ENCODE data around the gene OVAAL.
"Not testable (repeated sequence)": the region's sequence is repeated elsewhere in the genome, so short reads cannot be mapped to it uniquely, and the experiment has no call there.

OVAAL gene

DNA sequence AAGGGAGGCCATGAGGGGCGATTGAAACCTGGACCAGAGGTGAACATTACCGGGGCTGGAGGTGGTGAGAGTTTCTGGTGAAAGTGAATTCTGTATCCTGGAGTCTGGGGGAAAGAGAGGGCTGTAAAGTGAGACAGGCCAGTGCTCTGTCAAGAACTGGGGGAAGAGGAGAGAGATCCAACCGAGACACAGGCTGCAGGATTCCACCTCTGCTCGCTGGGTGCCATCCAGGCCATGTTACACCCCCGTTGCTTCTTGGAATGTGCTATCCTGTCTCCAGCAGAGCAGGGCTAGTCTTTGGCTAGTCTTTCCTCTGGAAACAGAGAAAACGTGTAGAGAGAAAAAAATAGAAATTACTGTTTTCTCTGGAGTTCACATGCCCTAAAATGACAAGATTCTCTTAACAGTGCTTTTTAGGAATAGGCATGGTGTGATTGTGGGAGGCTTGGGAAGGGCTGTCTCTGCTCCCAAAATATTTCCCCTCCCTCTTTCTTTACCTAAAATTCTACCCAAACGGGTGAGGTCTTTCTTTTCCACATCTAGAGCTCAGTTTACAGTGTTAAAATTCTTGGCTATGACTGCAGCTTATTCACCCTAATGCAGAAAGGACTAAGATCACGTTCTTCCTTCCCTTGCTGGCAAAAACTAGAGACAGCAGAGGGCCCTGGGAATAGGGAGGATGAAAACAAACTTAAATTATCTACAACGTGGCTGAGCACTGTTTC, 16.5 kb upstream of the OVAAL start:
- no peak for DNase-seq

DNA sequence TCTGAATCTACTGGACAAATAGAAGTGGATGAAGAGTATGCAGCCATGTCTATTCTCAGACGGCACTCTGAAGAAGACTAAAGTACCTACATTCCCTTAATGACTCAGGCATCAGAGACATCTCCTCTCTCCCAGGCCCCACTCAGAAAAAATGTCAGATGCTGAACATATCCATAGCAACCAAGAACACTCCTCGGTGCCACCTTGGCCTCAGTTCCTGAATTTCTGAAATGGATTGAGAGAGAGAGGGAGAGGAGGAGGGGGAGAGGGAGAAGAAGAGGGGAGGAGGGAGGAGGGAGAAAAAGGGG, 16.0 kb upstream of the OVAAL start:
- DNase-seq, result no peak

DNA sequence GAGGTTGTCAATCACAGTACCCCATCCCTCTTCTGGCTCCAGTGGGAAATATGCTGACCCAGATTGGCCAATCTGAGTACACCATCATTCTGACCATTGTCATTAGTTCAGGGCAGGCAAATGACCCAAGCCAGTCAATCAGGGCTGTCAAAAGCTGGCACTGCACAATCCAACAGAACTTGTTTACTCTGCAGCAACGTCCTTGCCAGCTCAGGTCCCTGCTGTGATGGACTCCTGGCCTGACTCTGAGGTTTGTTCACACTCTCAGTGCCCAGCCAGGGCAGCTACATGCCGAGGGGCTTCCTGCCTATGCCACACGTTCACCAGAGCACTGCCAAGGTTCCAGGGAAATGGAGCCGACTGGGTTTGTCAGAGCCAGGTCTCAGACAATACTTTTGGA, 14.7 kb upstream of the OVAAL start:
- DNase-seq, result no peak

DNA sequence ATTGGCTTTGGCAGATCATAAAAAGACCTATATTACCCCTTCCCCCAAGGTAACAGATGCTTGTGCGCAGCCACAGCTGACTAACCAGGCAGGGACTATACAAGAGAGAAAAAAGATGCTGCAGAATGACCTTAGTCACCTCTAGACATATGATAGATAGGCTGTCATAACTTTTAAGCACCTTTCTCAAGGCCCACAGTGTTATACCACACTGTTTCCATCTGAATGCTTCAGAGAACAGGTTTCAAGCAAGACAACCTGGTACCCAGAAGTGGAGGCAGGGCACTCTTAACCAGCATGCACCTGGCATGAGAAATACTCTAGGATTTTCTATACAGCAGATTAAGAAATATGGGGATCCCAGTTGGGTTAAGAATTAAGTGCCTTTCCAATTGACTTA, 12.8 kb upstream of the OVAAL start:
- no peak for DNase-seq

DNA sequence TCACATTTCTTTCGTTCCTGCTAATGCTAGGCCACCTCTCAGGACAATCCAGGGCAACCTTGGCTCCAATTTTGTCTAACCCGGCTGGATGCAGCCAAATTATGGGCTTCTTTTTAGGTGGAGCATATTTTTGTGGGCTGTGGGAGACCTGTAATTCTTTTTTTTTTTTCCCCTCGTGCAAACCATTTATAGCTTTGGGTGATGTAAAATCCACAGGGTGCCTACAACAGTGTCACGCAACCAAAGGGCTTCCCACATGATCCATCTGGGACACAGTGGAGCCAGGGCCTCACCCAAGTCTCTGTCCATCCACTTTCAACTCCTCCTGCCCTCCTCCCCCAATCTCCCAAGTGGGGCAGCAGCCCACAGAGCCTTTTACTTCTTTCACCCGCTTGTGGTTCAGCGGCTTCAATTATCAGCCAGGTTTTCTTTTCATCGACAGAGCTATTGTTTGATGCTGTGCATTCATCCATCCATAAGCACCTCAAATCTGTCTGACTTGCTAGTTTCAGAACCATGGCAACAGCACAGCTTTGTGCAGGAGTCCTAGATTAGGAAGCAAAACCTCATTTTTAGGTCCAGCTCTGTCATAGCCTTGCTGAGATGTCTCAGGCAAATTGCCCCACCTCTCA, 10.0 kb upstream of the OVAAL start:
- DNase-seq, result peak; percentile 64

DNA sequence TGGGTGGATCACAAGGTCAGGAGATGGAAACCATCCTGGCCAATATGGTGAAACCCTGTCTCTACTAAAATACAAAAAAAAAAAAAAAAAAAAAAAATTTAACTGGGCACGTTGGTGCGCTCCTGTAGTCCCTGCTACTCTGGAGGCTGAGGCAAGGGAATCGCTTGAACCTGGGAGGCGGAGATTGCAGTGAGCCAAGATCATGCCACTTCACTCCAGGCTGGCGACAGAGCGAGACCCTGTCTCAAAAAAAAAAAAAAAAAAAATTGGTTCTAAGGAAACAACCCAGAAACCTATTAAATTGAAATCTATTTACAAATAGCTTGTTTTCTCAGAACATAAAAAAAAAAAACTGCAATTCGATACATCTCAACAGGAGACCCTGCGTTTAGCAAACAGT, 9.0 kb upstream of the OVAAL start:
- DNase-seq, result peak; percentile 43

DNA sequence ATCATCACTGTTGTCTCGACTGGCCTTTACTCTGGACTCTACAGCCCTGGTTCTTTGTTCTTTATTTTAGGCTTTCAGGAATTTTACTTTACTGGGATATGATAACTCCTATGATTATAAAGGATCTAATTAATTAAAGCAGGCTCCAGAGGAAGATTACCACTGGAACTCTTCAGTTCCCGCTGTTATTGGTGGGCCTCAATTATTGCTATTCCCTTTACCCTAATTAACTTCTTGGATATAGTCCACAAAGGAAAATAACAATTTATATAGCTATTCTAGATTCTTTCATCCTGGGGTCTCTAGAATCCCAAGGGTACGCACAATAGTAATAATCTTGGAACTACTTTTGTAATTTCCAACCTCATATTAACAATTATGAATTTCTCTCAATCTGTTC, 8.5 kb upstream of the OVAAL start:
- DNase-seq, result peak; percentile 37

DNA sequence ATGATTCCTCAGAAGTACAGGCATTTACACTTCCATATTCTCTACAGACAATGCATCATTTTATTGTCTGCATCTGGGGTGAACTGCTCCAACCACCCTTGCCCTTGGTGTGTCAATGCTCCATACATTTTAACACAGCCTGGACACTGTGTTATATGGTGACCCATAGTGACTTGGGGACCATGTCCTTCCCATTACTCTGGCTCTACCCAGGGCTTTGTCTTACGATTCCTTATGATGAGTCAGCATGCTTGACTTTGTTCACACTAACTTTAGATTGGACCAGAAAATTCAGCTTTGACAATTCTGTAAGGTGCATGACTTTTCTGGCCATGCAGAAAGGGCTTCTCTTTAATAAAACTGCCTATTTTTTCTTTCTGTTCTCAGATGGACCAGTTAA, 6.8 kb upstream of the OVAAL start:
- DNase-seq, result no peak

DNA sequence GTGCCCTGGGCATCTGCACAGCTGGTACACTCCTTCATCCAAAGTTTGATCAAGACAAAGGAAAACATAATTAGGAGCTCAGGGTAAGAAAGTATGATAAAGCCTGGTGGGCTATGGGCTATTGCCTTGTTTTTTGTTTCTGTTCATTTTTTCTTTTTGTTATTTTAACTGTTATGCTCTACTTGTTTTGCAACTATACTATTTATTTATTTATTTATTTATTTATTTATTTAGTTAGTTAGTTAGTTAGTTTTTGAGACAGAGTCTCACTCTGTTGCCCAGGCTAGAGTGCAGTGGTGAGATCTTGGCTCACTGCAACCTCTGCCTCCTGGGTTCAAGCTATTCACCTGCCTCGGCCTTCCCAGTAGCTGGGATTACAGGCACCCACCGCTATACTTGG, 5.7 kb upstream of the OVAAL start:
- DNase-seq, result not testable (repeated sequence)

DNA sequence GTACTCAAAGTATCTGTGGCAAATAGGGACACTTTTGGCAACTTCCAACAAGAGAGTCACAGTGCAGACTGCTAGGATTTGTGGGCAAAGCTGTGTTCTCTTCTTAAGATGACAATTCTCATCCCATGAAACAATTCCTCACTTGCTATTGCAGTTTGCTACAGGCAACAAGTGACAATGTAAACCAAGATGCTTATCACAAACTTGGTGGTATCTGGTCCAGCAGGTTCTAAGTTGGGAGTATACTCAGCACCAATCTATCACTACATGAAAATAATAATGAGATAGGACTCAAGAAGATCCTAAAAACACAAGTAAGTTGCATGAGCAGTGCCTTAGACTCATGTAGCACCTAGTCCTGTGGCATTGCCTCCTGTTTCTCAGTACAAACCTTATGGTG, 3.4 kb upstream of the OVAAL start:
- DNase-seq, result no peak

DNA sequence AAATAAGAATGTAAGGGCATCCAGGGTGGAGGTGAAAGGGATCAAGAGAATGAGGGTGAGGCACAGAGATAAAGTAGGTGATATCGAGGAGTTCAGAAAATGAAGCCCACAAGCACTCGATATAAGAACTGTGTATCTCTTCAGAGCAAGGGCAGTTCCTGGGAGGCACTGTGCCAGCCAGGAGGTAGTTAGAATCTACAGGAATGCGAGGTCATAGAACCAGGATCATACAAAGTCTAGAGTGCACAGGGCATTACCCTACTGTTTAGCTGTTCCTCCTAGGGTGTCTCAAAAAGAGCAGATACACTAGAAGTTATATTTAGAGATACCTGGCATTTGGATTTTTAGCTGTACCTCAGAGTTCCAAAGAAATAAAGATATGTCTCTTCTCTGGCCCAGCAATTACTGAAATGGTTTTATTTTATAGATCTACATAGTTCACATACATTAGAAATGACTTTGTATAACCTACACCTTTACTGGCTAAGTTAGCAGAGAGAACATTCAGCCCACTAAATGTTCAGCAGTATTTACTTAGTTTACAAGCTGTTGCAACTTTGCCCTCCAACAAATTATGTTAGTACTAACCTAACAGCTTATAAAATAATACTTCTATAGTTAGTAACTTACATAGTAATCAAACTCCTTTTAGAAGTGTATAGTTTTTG, 1.6 kb downstream of the OVAAL start:
- no peak for DNase-seq

DNA sequence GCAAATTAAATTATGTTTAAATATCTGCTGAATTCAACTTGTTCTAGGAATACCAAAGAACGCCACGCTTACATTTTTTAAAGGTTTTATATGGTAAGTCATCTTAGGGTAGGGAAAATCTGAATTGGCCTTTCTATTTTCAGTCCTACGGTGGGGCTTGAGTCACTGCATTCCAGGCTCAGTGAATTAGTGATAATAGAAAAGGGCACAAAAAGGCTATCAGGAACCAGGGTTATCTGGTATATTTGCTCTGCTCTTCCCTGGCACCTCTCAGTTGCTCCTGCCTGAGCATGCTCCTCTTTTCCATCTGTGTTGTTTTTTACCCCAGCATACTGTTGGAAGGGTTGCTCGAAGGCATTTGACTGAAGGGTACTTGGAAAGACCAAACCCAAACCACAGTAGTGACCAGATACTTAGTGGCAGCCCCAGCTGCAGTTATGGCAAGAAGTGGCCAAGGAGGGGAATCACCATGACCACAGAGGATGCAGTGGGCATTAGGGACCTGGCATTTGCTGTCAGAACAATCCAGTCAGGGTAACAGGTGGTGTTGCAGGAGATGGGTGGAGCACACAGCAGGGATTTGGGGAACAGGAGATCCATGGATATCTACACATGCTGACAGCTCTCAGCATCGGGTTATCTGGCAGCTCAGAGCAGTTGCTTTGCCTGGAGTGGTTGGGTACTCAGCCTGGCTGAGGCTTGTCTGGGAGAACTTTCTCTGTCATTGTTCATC, 2.3 kb downstream of the OVAAL start:
- no peak for DNase-seq

DNA sequence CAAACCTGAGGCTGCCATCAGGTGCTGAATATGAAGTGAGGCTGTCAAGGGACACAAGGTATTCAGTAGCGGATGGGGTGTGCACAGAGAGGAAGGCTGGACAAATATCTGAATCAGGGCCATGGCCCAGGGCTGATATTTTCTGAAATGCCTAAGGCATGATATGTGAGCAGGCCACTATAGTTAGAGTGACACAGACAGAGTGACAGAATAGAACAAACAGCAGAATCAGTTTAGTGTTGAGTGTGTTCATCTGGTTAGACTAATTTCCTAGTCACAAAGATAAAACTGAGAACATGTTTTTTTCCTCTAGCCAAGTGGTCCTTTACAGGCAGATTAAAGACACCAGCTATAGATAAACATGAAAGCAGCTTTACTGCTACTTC, 3.9 kb downstream of the OVAAL start:
- DNase-seq, result no peak

DNA sequence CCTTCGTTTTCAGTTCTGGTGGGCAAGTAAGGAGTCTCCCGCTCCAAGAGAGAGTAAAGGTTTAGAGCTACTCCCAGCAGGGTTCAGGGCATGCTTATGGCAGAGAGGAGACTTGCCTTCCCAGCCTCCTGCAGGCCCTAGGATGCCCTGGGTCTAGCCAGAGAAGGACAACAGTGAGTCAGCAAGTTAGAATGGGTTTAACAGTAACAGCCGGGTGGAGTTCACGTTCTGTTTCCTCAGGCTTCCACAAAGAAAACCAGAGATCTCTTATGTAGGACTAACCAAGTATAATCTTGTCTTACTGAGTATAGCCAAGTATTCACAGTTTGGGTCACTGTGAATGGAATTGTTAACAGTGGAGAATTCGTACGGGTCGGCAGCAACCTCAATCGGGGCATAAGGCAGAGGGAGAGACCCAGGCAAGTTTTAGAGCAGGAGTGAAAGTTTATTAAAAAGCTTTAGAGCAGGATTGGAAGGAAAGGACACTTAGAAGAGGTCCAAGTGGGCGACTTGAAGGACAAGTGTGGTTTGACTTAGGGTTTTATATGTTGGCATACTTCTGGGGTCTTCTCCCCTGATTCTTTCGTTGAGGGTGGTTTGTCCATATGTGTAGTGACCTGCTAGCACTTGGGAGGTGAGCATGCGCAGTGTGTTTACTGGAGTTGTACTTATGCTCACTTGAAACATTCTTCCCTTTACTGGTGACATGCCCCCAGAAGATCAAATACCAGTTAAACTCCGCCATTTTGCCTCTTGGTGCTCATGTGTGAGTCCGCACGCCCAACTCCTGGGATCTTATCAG, 4.5 kb downstream of the OVAAL start:
- DNase-seq, result no peak

DNA sequence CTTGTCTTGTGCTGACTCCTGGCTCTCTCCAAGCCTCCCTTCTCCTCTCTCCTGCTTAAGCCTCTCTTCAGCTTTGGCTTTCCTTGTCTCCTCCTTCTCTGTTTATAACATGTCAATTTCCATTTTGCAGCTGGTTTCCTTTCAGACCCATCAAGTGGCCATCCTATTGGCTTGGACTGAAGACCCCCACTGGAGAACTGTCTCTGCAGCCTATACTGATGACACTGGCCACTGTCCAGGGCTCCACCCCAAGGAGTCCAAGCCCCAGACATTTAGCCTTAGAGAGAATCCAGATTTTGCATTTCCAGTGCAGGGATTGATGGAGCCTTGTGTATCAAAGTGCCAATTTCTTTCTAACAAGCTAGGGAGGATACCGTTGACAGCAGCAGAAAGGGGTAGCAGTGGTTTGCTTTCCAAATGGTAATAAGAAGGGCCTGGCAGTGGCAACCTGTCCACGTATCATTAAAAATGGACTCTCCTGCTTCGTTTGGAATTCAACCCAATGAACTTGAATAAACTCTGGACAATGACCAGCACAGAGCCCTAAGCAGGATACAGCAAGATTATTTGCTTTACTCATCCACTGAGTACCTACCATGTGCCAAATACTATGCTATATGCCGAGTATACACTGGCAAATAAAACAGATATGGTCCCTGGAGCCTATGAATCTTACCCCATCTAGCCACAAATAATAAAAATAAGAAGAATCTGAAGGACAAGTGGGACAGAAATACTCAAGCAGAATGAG, 6.5 kb downstream of the OVAAL start:
- no peak for DNase-seq

DNA sequence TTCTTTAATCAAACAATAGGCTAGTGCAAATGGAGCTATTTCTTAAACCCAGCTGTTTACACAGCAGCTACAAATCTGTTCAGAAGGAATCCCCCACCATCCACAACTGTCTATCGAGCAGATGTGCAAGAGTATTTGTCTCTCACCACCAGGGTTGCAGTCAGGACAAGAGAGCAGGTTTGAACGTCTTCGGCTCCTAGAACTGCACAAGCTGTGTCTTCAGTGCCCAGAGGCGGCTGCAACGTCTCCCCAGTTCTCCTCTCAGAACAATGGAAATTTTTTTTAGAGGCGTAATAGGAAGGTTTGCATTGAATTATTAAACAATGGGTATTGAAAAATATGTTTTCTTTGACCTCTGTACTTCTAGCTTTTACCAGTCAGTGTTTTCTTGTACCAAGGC, 7.3 kb downstream of the OVAAL start:
- no peak for DNase-seq

DNA sequence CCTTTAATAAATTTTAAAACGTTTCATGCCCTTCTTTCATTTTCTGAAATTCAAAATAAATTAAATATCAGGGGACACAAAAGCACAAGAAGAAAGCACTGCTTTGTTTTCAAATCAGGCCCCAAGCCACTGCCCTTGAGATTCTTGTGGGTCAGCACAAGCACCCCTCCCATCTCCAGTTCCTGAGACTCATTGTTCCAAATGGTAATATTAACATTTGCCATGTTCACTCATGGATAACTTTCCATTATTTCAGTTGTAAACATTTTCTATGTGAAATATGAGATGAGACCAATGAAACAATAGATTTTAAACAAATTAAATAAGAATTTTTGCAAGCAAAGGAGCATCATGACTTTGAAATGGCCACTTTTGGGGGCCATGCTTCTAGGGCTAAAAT, 7.7 kb downstream of the OVAAL start:
- no peak for DNase-seq

DNA sequence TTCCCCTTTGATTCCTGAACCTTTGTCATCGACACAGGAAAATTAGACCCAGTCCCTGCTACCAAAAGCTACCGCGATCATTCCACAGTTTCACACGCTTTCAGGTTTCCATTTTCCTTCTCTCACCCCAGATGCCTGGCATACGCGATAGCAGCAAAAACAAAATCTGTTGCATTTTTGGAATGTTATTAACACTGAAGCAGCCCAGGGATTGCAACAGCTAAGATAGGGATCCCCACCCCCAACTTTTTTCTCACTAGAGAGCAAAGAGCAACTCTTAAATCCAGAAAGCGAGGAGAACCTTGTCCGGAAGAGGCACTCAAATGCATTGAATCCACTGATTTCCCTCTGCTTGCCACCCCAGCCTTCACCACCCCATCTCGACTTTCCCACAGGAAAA, 8.9 kb downstream of the OVAAL start:
- DNase-seq, result no peak

DNA sequence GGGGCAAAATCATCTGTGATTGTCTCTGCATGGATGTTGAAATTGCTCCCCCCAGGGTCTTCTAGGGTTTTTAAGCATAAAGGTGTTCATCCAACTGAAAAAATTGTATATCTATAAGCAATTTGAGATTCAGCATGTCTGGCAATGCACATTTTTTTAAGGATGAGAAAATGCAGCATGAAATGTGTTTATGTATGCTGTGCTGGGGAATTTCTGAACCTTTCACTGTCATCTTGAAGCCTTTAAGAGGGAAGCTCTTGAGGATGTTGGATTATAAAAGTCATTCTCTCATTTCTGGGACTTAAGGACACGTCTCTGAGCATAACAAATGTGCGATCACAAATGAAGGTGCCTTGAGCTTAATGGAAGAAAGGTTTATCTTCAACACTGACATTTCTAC, 9.4 kb downstream of the OVAAL start:
- no peak for DNase-seq

DNA sequence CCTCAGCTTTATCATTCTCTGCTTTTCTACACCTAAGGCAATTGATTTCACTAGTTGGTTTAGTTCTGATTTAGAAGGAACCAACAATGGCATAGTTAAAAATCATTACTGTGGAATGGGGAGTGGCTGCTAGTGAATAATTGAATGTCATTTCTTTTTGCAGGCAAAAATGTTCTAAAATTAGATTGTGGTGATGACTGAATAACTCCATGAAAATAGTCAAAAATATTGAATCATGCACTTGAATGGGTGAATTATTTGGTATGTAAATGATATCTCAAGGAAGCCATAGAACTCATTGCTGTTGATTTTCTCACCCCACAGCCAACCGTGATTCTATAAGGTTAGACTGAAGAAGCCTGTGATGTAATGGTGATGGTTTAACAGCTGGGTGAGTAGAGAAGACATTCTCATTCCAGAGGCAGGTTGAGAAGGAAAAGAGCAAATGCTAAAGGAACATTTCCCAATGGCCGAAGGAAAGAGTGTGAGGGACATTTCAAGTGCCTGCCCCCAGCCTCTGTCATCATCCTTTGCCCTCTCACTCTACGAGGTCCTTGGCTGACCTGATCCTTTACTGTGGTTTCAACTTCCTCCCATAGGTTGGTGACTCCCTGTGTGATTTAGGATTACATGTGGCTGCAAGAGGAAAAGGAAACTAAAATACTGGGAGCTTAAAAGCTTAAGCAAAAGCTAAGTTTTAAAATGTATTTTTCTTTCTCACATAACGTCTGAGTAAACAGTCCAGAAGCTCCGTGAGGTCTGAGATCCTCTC, 12.5 kb downstream of the OVAAL start:
- DNase-seq, result no peak

DNA sequence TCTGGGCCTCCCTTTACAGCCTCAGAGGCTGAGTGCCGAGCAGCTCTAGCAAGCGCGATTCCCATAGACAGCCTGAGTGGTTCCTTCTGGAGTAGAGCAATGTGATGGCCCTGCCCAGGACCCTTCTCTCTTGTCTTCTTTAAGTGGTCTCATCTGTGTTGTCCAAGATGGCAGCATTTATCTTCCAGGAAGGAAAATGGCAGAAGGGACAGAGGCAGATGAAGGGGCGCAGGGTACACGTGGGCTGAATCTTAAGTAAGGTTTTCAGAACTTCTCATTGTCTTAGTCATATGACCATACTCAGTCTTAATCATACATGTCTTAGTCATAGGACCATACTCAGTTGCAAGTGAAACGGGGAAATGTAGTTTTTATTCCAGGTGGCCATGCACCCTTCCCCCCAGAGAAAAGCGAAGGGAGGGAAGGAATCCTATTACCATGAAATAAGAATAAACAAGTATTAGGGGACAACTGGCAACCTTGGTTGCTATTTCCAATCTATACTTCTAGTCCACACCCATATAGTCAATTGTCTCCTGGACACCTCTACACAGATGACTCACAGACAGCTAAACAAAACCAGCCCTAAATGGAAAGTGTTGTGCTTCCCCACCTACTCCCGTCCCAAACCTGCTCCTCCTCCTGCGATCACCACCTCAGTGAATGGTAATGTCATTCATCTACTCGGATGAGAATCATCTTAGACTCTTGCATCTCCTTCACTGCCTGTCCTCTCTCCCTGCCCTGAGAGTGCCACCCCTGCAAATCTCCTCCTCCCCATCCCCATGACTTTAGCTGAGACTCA, 13.3 kb downstream of the OVAAL start:
- DNase-seq, result no peak

Measured in NCI-H1105 treated with DMSO at 0.1 percent for 48 hours (cell line).